Measurements from ENCODE around the gene DNAH2.

GRCh38 chr17:7732981-7733539 is 15.5 kb downstream of the DNAH2 start:
- TF ChIP-seq CTCF (conservative IDR thresholded peaks at IDR 0.05 in 1 of 2, IDR thresholded peaks at IDR 0.05 in 1 of 2; ENCODE audit: low read depth in 1 of 2, low read length in 2 of 2) (no peak), EZH2 (IDR thresholded peaks at IDR 0.05; ENCODE audit: low read length, missing control alignments) (no peak)

Data from fibroblast of lung (primary cell).